Erythroblast (primary cell): ENCODE measurements around the gene SPCS1.
"Not testable (repeated sequence)": the region's sequence is repeated elsewhere in the genome, so short reads cannot be mapped to it uniquely, and the experiment has no call there.

Experiments
- DNase-seq, 2 experiments: peaks; one replicate each; lab custom pipeline; 2025; lab: John Stamatoyannopoulos, UW
- GATA1 ChIP-seq: IDR thresholded peaks from 2 replicates; pipeline ENCODE4 v1.6.1; 2011; ENCODE audit warnings: low read depth, mild to moderate bottlenecking, control low read depth, low read length, moderate library complexity
- POLR2A ChIP-seq: IDR thresholded peaks from 2 replicates; pipeline ENCODE4 v1.6.1; 2011; ENCODE audit warnings: mild to moderate bottlenecking, low read length

The SPCS1 gene

GRCh38 chr3:52705688-52706686 is at the start of gene SPCS1, which contains the start of gene GLT8D1:
SPCS1 (plus strand) TSS chr3:52706106; CDS start chr3:52706247, 141 bp downstream.
GLT8D1 (minus strand) TSS chr3:52705791; CDS start chr3:52700460, 5,331 bp downstream.
- TF ChIP-seq POLR2A = peak; percentile 94
- TF ChIP-seq GATA1 = no peak

GRCh38 chr3:52660046-52660445 is 45.9 kb upstream of the SPCS1 start:
- no peak for DNase-seq
- TF ChIP-seq POLR2A = no peak
- TF ChIP-seq GATA1 = no peak

More at GRCh38 chr3:52705688-52706686, at the start of gene SPCS1, which contains the start of gene GLT8D1:
- DNase-seq = peak; percentile 93 to 96

GRCh38 chr3:52663098-52663497 is 42.8 kb upstream of the SPCS1 start:
- TF ChIP-seq GATA1 (no peak), POLR2A (no peak)
- no peak for DNase-seq

GRCh38 chr3:52670621-52671521 is 35.0 kb upstream of the SPCS1 start:
- TF ChIP-seq POLR2A = no peak
- TF ChIP-seq GATA1 = no peak
- DNase-seq = peak; percentile 29 to 30

GRCh38 chr3:52671676-52672075 is 34.2 kb upstream of the SPCS1 start:
- no peak for DNase-seq

GRCh38 chr3:52676201-52676600 is 29.7 kb upstream of the SPCS1 start:
- DNase-seq = not testable (repeated sequence)

More at GRCh38 chr3:52671676-52672075, 34.2 kb upstream of the SPCS1 start:
- TF ChIP-seq POLR2A (no peak), GATA1 (no peak)

- TF ChIP-seq GATA1 (no peak), POLR2A (no peak)
- DNase-seq = no peak
These were observed 27.4 kb upstream of the SPCS1 start for GRCh38 chr3:52678265-52679198.

GRCh38 chr3:52679199-52679538 is 26.7 kb upstream of the SPCS1 start:
- peak in 1 of 2 experiments; percentile 59 for DNase-seq
- TF ChIP-seq GATA1 (no peak), POLR2A (no peak)

GRCh38 chr3:52679811-52680210 is 26.1 kb upstream of the SPCS1 start:
- peak in 1 of 2 experiments; percentile 70 for DNase-seq
- TF ChIP-seq GATA1 (no peak), POLR2A (no peak)

- no peak for DNase-seq
- TF ChIP-seq POLR2A = no peak
- TF ChIP-seq GATA1 = no peak
These were observed 24.3 kb upstream of the SPCS1 start for GRCh38 chr3:52681596-52681995.

- no peak for TF ChIP-seq POLR2A
- no peak for TF ChIP-seq GATA1
- peak; percentile 49 to 51 for DNase-seq
These were observed 23.9 kb upstream of the SPCS1 start for GRCh38 chr3:52682016-52682415.

GRCh38 chr3:52683611-52684010 is 22.3 kb upstream of the SPCS1 start:
- DNase-seq = no peak

More at GRCh38 chr3:52683611-52684010, 22.3 kb upstream of the SPCS1 start:
- TF ChIP-seq POLR2A (no peak), GATA1 (no peak)
